Ureter (tissue), 1 donor: ENCODE data around the gene STK25. TPM values are rescaled to one million over a fixed set of nuclear protein-coding genes. Genes with fewer than 3 reads are reported as not detected.

Source experiments
- DNase-seq: peaks from one replicate; pipeline ENCODE4 v3.0.0-alpha.2; 2020; ENCODE audit warnings: low spot score
- total RNA-seq: library from RNA; stranded (reverse); gene quantifications from one replicate; pipeline ENCODE4 v1.2.4, GENCODE V29; 2023
- donor health status: DM: yes; HTN: yes; CAD: no.

The STK25 gene
- total RNA-seq, 1 donor from 2014 or later: 166 TPM

- DNase-seq: no peak
These were observed 15.3 kb downstream of the STK25 start for GRCh38 chr2:241493092-241493491.

DNA sequence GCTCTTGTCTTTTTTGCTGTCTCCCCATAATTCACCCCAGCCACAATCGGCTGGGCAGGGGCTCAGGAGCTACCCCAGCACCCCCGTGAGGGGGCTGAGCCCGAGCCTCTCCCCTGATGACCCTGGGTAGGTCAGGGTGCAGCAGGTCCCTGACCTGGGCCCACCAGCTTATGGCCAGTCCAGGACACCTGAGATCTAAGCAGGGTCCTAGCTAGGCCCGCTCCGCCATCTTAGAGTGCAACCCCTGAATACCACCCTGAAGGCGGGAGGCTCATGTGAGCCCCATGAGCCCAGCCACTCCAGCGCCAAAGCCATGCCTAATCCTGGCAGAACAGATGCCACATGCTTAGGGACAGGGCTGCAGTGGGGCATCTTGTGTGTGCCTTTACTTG, 16.2 kb downstream of the STK25 start:
- no peak for DNase-seq

DNA sequence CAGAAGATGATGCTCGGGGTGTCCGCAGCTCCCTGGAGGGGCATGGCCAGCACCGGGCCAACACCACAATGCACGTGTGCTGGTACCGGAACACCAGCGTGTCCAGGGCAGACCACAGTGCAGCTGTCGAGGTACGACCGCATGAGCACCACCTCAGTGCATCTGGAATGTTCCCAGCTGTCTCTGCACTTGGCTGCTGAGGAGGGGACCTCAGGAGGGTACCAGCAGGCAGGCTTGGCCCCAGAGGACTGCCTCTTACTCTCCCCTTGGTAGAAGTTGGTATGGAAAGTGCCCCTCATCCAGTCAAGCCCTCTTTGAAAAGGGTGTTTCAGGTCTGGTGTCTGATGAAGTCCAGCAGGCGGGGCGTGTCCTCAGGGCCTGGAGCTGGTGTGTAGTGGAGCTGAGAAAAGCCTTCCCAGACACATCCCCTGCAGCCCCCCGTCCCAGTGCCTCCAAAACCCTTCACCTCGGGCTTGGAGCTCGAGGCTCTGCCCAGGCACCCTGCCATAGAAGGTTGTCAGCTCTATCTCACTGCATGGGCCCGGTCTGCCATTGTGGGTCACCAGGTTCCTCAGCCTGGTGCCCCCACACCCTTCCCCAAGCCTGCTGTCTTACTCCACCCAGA, 16.7 kb downstream of the STK25 start:
- DNase-seq: no peak

DNA sequence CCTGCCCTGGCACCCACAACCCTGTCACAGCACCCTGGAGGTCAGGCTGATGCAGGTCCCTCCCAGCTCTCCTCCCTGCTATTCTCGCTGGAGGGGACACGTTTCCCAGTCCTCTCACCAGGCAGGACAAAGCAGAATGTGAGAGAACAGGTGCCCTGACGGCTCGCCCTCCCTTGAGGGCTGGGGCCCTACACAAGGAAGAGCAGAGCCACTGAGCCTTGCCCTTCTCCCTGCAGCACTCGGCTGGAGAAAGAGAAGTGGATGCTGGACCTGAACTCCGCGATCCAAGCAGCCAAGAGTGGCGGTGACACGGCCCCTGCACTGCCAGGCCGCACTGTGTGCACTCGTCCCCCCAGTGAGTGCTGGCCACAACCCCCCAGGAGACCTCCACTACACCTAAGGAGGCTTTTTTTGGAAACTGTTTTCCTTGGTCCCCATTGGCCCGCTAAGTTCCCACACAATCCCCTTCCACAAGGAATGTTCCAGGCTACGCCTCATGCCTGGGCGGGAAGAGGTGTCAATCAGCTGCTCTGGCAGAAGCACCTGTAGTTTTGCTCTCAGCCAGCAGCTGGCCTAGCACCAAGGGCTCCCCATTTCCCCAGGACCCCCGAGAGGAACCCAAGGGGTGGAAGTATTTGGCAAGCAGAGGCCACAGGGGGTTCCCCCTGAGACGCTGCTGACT, 17.4 kb downstream of the STK25 start:
- DNase-seq: no peak

- no peak for DNase-seq
These were observed 18.4 kb downstream of the STK25 start for GRCh38 chr2:241489733-241490680.

DNA sequence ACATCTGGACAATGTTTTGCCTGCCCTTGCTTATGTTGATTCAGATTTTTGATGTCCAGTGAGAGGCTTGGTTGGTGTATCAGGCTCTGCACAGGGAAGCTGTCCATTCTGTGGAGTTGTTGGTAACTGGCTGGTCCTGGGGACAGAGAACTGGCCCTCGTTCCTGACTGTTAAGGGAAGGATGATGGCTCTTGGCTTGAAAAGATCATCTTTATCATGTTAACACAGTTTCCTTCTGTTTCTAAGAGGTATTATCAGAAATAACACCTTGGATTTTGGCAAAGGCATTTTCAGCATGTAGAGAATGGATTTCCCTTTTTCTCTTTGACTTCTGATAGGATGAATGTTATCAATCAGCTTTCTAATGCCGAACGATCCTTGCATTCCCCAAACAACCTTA, 19.3 kb downstream of the STK25 start:
- no peak for DNase-seq

DNA sequence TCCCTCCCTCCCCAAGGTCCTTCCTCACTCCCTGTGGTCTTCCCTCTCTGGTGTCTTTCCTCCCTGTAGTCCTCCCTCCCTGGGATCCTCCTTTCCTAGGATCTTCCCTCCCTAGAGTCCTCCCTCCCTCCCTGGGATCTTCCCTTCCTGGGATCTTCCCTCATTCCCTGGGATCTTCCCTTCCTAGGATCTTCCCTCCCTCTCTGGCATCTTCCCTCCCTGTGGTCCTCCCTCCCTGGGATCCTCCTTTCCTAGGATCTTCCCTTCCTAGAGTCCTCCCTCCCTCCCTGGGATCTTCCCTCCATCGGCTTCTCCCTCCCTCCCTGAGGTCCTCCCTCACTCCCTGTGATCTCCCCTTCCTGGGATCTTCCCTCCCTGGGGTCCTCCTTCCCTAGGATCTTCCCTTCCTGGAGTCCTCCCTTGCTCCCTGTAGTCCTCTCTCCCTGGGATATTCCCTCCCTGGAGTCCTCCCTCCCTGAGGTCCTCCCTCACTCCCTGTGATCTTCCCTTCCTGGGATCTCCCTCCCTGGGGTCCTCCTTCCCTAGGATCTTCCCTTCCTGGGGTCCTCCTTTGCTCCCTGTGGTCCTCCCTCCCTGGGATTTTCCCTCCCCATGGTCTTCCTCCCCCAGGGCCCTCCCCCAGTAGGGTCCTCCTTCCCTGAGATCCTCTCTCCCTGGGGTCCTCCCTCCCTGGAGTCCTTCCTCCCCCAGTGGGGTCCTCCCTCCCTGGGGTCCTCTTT, 23.0 kb downstream of the STK25 start:
- DNase-seq: no peak

DNA sequence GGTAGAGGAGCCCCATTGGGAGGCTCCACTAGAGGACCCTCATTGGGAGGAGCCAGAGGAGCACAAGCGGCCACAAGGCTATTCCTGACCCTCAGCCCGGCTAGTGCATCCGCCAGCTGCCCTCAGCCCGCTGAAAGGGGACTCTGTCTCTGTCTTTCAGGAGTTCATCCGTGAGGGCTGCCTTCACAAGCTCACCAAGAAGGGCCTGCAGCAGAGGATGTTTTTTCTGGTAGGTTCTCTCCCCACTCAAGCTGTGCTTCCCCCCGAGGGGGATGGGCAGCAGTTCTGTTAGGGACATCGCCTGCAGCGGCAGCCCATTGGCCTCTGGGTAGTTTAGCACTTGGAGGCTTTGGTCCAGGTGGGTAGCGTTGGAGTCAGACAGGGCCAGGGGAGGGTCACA, 25.1 kb downstream of the STK25 start:
- no peak for DNase-seq

DNA sequence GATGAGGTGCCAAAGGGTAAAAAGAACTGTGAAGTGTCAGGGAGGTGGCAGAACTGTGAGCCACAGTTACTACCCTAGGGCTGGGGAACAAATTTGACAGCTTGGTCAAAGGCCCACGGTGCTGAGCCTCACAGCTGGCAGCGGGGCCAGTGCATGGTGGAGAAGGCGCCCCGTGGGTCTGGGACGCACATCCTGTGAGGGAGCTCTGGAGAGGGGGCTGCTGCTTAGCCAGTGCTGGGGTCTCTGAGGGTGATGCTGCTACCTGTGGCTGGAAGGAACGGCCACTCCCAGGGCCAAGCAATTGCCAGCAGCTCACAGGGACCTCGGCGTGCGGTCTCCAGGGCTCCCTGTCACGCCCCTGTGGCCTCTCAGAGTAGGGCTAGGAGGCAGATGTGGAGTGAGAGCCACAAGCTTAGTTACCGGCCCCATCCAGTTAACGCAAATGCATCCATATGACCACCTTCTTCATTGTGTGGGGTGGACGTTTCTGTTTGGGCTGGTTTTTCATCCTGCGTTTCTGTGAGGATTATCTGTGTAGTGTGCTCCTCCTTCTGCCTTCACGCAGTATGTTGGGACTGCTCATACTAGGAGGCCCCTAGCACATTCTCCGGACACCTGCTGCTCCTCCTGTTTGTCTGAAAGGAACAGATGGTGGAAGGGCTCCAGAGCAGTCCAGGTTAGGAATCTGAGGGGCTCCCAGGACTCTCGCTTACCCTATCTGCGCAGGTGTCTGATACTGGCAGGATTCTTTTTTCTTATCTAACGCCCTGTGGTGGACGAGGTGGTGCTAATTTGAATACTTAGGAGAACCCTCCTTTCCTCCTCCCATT, 26.0 kb downstream of the STK25 start:
- DNase-seq: no peak

- DNase-seq: no peak
These were observed 26.7 kb downstream of the STK25 start for GRCh38 chr2:241481687-241482086.

DNA sequence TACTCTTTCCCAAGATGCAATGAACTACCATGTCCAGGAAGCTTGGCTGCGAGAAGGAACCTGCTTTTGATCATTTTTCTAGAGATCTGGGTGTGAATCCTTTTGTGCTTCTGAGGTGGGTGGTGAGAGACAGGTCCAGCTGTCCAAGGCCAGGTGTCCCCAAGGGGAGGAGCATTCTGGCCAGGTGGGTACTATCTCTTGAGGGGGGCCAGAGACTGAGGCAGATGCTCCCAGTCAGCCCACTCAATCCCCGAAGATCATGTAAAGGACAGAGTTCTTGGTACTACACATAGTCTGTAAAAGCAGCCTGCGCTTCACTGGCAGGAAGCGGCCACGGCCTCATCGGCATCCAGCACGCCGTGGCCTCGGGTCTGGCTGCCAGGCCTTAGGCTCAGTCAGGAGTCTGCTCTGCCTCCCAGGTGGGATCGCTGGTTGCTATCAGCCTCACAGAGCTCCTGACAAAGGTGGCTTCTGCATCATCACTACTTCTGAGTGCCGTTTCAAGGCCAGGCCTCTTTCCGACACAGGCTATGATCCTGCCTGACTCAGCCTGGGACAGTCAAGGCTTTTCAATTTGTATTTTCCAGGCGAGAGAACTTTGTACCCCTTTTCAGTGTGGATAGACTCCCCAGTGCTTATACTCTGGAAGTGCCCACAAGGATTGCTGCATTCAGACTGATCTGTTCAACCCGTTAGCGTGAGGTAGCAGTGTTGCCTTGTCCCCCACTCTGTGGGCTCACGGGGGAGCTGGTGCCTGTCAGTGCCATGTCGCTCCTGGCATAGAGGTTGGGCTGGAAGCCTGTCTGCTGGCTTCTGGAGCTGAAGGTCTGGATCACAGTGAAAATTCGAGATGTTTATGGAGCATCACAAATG, 29.1 kb downstream of the STK25 start:
- no peak for DNase-seq

DNA sequence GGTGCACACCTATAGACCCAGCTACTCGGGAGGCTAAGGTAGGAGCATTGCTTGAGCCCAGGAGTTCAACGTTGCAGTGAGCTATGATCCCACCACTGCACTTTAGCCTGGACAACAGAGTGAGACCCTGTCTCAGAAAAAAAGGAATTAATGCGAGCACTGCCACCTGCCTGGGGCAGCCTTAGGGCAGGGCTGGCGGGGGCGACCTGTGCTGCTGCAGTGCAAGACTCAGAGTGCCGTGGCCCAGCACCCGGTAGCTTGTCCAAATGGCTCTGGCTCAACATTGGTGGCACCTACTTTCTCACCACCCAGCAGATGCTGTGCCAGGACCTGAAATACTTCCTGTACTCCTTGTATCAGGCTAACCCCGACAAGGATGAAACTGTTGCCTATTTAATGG, 30.2 kb downstream of the STK25 start:
- DNase-seq: no peak

- no peak for DNase-seq
These were observed 33.1 kb downstream of the STK25 start for GRCh38 chr2:241475267-241475666.

DNA sequence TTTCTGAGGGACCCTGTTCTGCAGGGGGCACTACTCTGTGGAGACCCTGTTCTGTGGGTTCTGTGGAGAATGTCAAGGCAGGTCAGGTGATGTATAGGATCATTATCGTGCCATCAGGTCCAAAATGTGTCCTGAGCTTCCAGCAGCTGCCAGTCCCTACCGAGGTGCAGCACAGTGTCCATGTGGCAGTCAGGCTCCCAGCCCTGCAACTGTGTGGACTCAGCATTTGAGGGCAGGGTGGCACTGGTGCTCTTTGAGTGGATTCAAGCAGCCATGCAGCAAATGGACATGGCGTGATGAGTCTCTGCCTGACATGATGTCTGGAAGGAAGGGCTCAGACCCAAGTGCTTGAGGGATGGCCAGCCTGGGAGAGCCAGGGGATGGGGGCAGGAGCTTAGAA, 35.0 kb downstream of the STK25 start:
- DNase-seq: no peak

DNA sequence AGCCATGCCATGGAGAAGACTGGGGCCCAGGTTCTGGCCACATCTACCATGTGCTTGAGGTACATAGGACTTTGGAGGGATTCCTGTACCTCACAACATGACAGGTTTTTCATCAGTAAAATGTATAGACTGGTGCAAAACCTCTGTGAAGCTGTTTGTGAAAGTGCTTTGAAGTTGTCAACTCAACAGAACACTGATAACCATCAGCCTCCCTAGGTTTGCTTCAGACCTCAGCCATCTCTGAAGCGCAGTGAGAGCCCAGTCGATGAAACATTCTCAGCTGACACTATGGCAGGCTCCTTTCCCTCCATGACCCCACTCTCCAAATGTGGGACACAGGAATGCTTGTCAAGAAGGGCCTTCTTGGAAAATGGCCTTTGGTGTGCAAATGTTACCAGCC, 38.6 kb downstream of the STK25 start:
- no peak for DNase-seq

DNA sequence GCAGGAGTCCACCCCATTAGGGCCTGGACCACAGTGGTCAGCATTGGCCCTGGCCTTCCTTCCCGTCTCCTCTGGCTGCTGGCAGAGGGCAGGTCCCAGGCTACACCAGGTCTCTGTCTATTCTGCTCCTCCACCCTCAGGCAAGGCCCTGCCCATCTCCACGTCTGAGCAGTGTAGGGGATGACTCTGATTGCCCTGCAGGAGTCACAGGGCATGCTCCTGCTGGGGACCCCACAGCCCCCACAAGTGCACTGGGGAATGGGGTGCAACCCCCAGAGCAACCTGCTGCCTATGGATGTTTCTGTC, 40.0 kb downstream of the STK25 start:
- DNase-seq: no peak

GRCh38 chr2:241467777-241468475, 40.5 kb downstream of the STK25 start:
- no peak for DNase-seq

DNA sequence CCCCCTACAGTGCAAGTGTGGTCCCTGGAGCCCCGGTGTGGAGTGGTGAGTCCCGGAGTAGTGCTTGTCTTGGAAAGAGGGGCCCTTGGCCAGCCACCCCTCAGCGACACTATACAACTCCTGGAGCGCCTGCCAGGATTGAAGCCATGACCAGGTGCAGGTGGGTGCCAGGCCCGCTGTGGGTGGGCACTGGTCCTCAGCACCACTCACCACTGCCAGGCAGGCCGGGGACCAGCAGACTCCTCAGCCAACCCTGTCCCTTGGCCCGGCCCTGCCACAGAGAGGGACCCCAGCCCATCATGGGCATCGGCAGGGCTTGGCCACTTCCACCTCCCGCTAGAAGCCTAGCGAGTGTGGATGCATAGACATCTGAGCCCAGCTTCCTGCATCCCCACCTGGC, 42.2 kb downstream of the STK25 start:
- DNase-seq: no peak

- DNase-seq: no peak
These were observed 42.8 kb downstream of the STK25 start for GRCh38 chr2:241465543-241465942.
